HCT116 (cell line): ENCODE measurements around the gene TSPAN15.
"Not testable (repeated sequence)": the region's sequence is repeated elsewhere in the genome, so short reads cannot be mapped to it uniquely, and the experiment has no call there.

Experiments used
- EGR1 ChIP-seq: IDR thresholded peaks from 2 replicates; pipeline ENCODE4 v1.6.1; 2012; ENCODE audit warnings: low read depth
- EZH2 ChIP-seq: fragments of 200-600 bp; sonication (generic); IDR thresholded peaks from 2 replicates; pipeline ENCODE4 v1.6.1; 2017; ENCODE audit warnings: antibody characterized with exemption, mixed run types
- EZH2phosphoT487 ChIP-seq: fragments of 200-600 bp; IDR thresholded peaks from 2 replicates; pipeline ENCODE4 v1.6.1; 2018; ENCODE audit warnings: antibody characterized with exemption, borderline replicate concordance
- JUND ChIP-seq: IDR thresholded peaks from 2 replicates; pipeline ENCODE4 v1.6.1; 2012
- POLR2A ChIP-seq: IDR thresholded peaks from 2 replicates; pipeline ENCODE4 v1.7.0; 2011; ENCODE audit warnings: borderline replicate concordance; ENCODE audit not compliant: insufficient read depth, insufficient read length; ENCODE audit errors: extremely low read depth
- POLR2AphosphoS5 ChIP-seq: IDR thresholded peaks from 2 replicates; pipeline ENCODE4 v1.6.1; 2011; ENCODE audit warnings: mild to moderate bottlenecking, low read depth, low read length, moderate library complexity
- RAD21 ChIP-seq: IDR thresholded peaks from 2 replicates; pipeline ENCODE4 v1.6.1; 2012; ENCODE audit warnings: low read depth, mild to moderate bottlenecking
- SP1 ChIP-seq: IDR thresholded peaks from 2 replicates; pipeline ENCODE4 v1.6.1; 2012; ENCODE audit warnings: low read depth
- SRF ChIP-seq: IDR thresholded peaks from 2 replicates; pipeline ENCODE4 v1.6.1; 2012; ENCODE audit warnings: low read depth
- ZNF274 ChIP-seq: fragments of 200-500 bp; sonication (Bioruptor generic); IDR thresholded peaks from 2 replicates; pipeline ENCODE4 v1.6.1; 2014; ENCODE audit warnings: mild to moderate bottlenecking, low read depth, low read length, inconsistent platforms
- TF ChIP-seq, protein P1 (sequence below): IDR thresholded peaks from 2 replicates; pipeline ENCODE4 v1.6.1; 2012
- TF ChIP-seq, protein P2 (sequence below), 3 experiments: fragments of 200-600 bp in 1 of 3; sonication (generic) in 1 of 3; IDR thresholded peaks in 2 of 3; conservative IDR thresholded peaks in 1 of 3; 2 replicates each; pipeline ENCODE4 v1.5.1; 2012 to 2017; ENCODE audit warnings: low read depth in 2 of 3, low read length in 2 of 3, antibody characterized with exemption in 1 of 3, borderline replicate concordance in 1 of 3, control low read depth in 1 of 3, mild to moderate bottlenecking in 1 of 3, mixed read lengths in 1 of 3, mixed run types in 1 of 3, moderate library complexity in 1 of 3; ENCODE audit not compliant: insufficient read depth in 1 of 3
- TF ChIP-seq, protein P3 (sequence below): IDR thresholded peaks from 2 replicates; pipeline ENCODE4 v1.6.1; 2012; ENCODE audit warnings: low read depth
- TF ChIP-seq, protein P4 (sequence below): IDR thresholded peaks from 2 replicates; pipeline ENCODE4 v1.6.1; 2012

DNA sequence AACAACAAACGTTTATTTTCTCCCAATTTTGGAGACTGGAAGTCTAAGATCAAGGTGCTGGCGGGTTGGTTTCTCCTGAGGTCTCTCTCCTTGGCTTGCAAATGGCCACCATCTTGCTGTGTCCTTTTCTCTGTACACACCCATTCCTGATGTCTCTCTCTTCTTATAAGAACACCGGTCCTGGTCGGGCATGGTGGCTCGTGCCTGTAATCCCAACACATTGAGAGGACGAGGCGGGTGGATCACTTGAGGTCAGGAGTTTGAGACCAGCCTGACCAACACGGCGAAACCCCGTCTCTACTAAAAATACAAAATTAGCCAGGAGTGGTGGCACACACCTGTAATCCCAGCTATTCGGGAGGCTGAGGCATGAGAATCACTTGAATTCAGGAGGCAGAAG is 85.3 kb downstream of the TSPAN15 start:
- not testable (repeated sequence) for TF ChIP-seq ZNF274, JUND, POLR2A, EGR1, EZH2phosphoT487, SP1, EZH2, RAD21, SRF, POLR2AphosphoS5
- TF ChIP-seq, protein P1, sequence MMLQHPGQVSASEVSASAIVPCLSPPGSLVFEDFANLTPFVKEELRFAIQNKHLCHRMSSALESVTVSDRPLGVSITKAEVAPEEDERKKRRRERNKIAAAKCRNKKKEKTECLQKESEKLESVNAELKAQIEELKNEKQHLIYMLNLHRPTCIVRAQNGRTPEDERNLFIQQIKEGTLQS: not testable (repeated sequence)
- TF ChIP-seq, protein P2, sequence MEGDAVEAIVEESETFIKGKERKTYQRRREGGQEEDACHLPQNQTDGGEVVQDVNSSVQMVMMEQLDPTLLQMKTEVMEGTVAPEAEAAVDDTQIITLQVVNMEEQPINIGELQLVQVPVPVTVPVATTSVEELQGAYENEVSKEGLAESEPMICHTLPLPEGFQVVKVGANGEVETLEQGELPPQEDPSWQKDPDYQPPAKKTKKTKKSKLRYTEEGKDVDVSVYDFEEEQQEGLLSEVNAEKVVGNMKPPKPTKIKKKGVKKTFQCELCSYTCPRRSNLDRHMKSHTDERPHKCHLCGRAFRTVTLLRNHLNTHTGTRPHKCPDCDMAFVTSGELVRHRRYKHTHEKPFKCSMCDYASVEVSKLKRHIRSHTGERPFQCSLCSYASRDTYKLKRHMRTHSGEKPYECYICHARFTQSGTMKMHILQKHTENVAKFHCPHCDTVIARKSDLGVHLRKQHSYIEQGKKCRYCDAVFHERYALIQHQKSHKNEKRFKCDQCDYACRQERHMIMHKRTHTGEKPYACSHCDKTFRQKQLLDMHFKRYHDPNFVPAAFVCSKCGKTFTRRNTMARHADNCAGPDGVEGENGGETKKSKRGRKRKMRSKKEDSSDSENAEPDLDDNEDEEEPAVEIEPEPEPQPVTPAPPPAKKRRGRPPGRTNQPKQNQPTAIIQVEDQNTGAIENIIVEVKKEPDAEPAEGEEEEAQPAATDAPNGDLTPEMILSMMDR (IDR thresholded peaks at IDR 0.05 in 2 of 3, conservative IDR thresholded peaks at IDR 0.05 in 1 of 3; ENCODE audit: borderline replicate concordance in 1 of 3, insufficient read depth in 1 of 3, low read depth in 2 of 3, low read length in 2 of 3): not testable (repeated sequence)
- TF ChIP-seq, protein P3, sequence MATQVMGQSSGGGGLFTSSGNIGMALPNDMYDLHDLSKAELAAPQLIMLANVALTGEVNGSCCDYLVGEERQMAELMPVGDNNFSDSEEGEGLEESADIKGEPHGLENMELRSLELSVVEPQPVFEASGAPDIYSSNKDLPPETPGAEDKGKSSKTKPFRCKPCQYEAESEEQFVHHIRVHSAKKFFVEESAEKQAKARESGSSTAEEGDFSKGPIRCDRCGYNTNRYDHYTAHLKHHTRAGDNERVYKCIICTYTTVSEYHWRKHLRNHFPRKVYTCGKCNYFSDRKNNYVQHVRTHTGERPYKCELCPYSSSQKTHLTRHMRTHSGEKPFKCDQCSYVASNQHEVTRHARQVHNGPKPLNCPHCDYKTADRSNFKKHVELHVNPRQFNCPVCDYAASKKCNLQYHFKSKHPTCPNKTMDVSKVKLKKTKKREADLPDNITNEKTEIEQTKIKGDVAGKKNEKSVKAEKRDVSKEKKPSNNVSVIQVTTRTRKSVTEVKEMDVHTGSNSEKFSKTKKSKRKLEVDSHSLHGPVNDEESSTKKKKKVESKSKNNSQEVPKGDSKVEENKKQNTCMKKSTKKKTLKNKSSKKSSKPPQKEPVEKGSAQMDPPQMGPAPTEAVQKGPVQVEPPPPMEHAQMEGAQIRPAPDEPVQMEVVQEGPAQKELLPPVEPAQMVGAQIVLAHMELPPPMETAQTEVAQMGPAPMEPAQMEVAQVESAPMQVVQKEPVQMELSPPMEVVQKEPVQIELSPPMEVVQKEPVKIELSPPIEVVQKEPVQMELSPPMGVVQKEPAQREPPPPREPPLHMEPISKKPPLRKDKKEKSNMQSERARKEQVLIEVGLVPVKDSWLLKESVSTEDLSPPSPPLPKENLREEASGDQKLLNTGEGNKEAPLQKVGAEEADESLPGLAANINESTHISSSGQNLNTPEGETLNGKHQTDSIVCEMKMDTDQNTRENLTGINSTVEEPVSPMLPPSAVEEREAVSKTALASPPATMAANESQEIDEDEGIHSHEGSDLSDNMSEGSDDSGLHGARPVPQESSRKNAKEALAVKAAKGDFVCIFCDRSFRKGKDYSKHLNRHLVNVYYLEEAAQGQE: not testable (repeated sequence)
- TF ChIP-seq, protein P4, sequence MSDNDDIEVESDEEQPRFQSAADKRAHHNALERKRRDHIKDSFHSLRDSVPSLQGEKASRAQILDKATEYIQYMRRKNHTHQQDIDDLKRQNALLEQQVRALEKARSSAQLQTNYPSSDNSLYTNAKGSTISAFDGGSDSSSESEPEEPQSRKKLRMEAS: not testable (repeated sequence)
